Calu3 (cell line): ENCODE data around the gene OTOP3. TPM values are rescaled to one million over a fixed set of nuclear protein-coding genes. Genes with fewer than 3 reads are reported as not detected.

ENCODE experiments used
- BruUV-seq: library from RNA; stranded (reverse); fragments of 400-500 nt; replicated peaks from 2 replicates; lab custom pipeline; 2021; lab: Mats Ljungman, UMichigan
- CTCF ChIA-PET: fragments of 300-600 bp; sonication (Branson Sonifier 250); formaldehyde crosslinking; loops from one replicate; lab custom pipeline; 2022; ENCODE audit warnings: antibody characterized with exemption; lab: Charles Lee
- DNase-seq: peaks from one replicate; pipeline ENCODE4 v3.0.0; 2022
- H3K27ac Mint-ChIP-seq: one replicate; pipeline ENCODE4 v1.8.0; 2022; ENCODE audit warnings: mixed read lengths; ENCODE audit not compliant: unreplicated experiment
- H3K27me3 Mint-ChIP-seq: one replicate; pipeline ENCODE4 v1.8.0; 2022; ENCODE audit warnings: mixed read lengths; ENCODE audit not compliant: unreplicated experiment
- H3K36me3 Mint-ChIP-seq: one replicate; pipeline ENCODE4 v1.8.0; 2022; ENCODE audit warnings: mild to moderate bottlenecking, moderate library complexity, mixed read lengths; ENCODE audit not compliant: insufficient read depth, unreplicated experiment
- H3K4me1 Mint-ChIP-seq: one replicate; pipeline ENCODE4 v1.8.0; 2022; ENCODE audit warnings: mild to moderate bottlenecking, low read depth, mixed read lengths; ENCODE audit not compliant: unreplicated experiment
- H3K4me3 Mint-ChIP-seq: one replicate; pipeline ENCODE4 v1.8.0; 2022; ENCODE audit warnings: mild to moderate bottlenecking, low read depth, moderate library complexity, mixed read lengths; ENCODE audit not compliant: unreplicated experiment
- H3K9me3 Mint-ChIP-seq: one replicate; pipeline ENCODE4 v1.8.0; 2022; ENCODE audit warnings: low read depth, mixed read lengths; ENCODE audit not compliant: unreplicated experiment
- CTCF ChIP-seq: fragments of 200-600 bp; IDR thresholded peaks from one replicate; pipeline ENCODE4 v1.8.0; 2022; ENCODE audit warnings: antibody characterized with exemption; ENCODE audit not compliant: unreplicated experiment
- intact Hi-C: fragments of 100-400 bp; cut with micrococcal nuclease; formaldehyde crosslinking; loops from one replicate; pipeline ENCODE4 v1.10.0; 2022; ENCODE audit not compliant: unreplicated experiment
- total RNA-seq: library from RNA; stranded (reverse); gene quantifications from 2 replicates; pipeline ENCODE4 v1.2.3, GENCODE V29; 2022

The OTOP3 gene
- total RNA-seq, 1 experiment from 2014 or later: not detected

GRCh38 chr17:74956093-74956492 is 20.4 kb downstream of the OTOP3 start:
- intact Hi-C loops: no loop called here
- Mint-ChIP-seq H3K4me3 (no peak overlapping the region), H3K27me3 (no peaks in the 10 kb centered on the region), H3K9me3 (no peaks in the 10 kb centered on the region), H3K36me3 (peaks cover 80% of the 10 kb centered on the region), H3K27ac (no peak overlapping the region), H3K4me1 (peaks cover 11% of the 10 kb centered on the region)
- CTCF ChIA-PET: no interaction called here
- no peak for TF ChIP-seq CTCF
- BruUV-seq: no TSS peak
- no peak for DNase-seq

GRCh38 chr17:74957935-74958740 is 22.4 kb downstream of the OTOP3 start:
- H3K27ac Mint-ChIP-seq: no peak overlapping the region
- H3K27me3 Mint-ChIP-seq: no peaks in the 10 kb centered on the region
- H3K4me1 Mint-ChIP-seq: peaks cover 11% of the 10 kb centered on the region
- CTCF ChIA-PET: interaction anchor here (0.6 to 1.7 kb wide), 8 partner anchors 11 to 725 kb away, joined by 3 to 11 read pairs (median 4); partner anchors contain the start of genes CDR2L and OTOP2
- BruUV-seq: no TSS peak
- intact Hi-C loops: no loop called here
- H3K4me3 Mint-ChIP-seq: no peak overlapping the region
- peak; percentile 95 for TF ChIP-seq CTCF
- peak; percentile 91 for DNase-seq
- H3K36me3 Mint-ChIP-seq: peaks cover 77% of the 10 kb centered on the region
- no peaks in the 10 kb centered on the region for H3K9me3 Mint-ChIP-seq

- Mint-ChIP-seq H3K36me3 (peaks cover 76% of the 10 kb centered on the region), H3K4me3 (no peak overlapping the region), H3K27me3 (no peaks in the 10 kb centered on the region), H3K27ac (no peak overlapping the region), H3K4me1 (peaks cover 13% of the 10 kb centered on the region), H3K9me3 (no peaks in the 10 kb centered on the region)
- DNase-seq: no peak
- CTCF ChIA-PET: interaction anchor here (0.8 to 4.0 kb wide), 8 partner anchors 10 to 75 kb away, joined by 3 to 38 read pairs (median 6); partner anchors contain the start of genes HID1 and MRPL58
- intact Hi-C loops: loop anchor here (5.0 kb wide), 2 partner anchors 52 to 72 kb away; partner anchors contain the start of gene MRPL58
- BruUV-seq: no TSS peak
- no peak for TF ChIP-seq CTCF
Observed at GRCh38 chr17:74959826-74960515, 24.3 kb downstream of the OTOP3 start.

- intact Hi-C loops: loop anchor here (5.0 kb wide), 2 partner anchors 52 to 72 kb away; partner anchors contain the start of gene MRPL58
- Mint-ChIP-seq H3K9me3 (no peaks in the 10 kb centered on the region), H3K27me3 (no peaks in the 10 kb centered on the region), H3K36me3 (peaks cover 74% of the 10 kb centered on the region), H3K4me1 (peaks cover 20% of the 10 kb centered on the region), H3K4me3 (no peak overlapping the region), H3K27ac (no peak overlapping the region)
- TF ChIP-seq CTCF: peak; percentile 31
- BruUV-seq: no TSS peak
- DNase-seq: no peak
- CTCF ChIA-PET: interaction anchor here (0.7 to 4.0 kb wide), 20 partner anchors 9 to 324 kb away, joined by 3 to 38 read pairs (median 5); partner anchors contain the start of genes ATP5PD, CDR2L, HID1 and KCTD2
Observed at GRCh38 chr17:74960570-74961342, 25.1 kb downstream of the OTOP3 start.
